SK-N-SH treated with all-trans-retinoic acid at 6 μM for 48 hours (cell line): ENCODE results near the gene APBA2.

Source experiments
- ATAC-seq: fragments of 200-7000 bp; cut with Tn5 transposase; 3 replicates; pipeline ENCODE4 v1.9.1; 2020; ENCODE audit warnings: mild to moderate bottlenecking, moderate library complexity
- ARNTL ChIP-seq: fragments of 450-650 bp; formaldehyde crosslinking; IDR thresholded peaks from 2 replicates; pipeline ENCODE4 v1.5.0; 2020; ENCODE audit warnings: low read depth, mild to moderate bottlenecking, moderate library complexity, borderline replicate concordance
- BACH2 ChIP-seq: fragments of 250-450 bp; sonication (Bioruptor Pico); IDR thresholded peaks from 2 replicates; pipeline ENCODE4 v1.9.0; 2021; ENCODE audit warnings: mild to moderate bottlenecking, borderline replicate concordance
- CREB5 ChIP-seq: fragments of 250-450 bp; sonication (Bioruptor Pico); IDR thresholded peaks from 2 replicates; pipeline ENCODE4 v1.5.1; 2020; ENCODE audit warnings: low read depth, mild to moderate bottlenecking, moderate library complexity
- CSDC2 ChIP-seq: fragments of 250-450 bp; sonication (Bioruptor Pico); IDR thresholded peaks from 2 replicates; pipeline ENCODE4 v1.5.0; 2020; ENCODE audit warnings: mild to moderate bottlenecking, moderate library complexity
- CSRNP3 ChIP-seq: fragments of 250-450 bp; sonication (Bioruptor Pico); IDR thresholded peaks from 2 replicates; pipeline ENCODE4 v1.5.1; 2021; ENCODE audit warnings: mild to moderate bottlenecking, moderate library complexity
- ESRRG ChIP-seq: fragments of 250-450 bp; sonication (Bioruptor Pico); IDR thresholded peaks from 2 replicates; pipeline ENCODE4 v1.6.1; 2021; ENCODE audit warnings: mild to moderate bottlenecking
- GLIS3 ChIP-seq: fragments of 250-450 bp; sonication (Bioruptor Pico); IDR thresholded peaks from 2 replicates; pipeline ENCODE4 v1.5.0; 2020; ENCODE audit warnings: mild to moderate bottlenecking, moderate library complexity
- OSR1 ChIP-seq: fragments of 250-450 bp; sonication (Bioruptor Pico); IDR thresholded peaks from 2 replicates; pipeline ENCODE4 v1.8.0; 2022; ENCODE audit warnings: moderate library complexity, mild to moderate bottlenecking, inconsistent platforms
- PATZ1 ChIP-seq: fragments of 250-450 bp; sonication (Bioruptor Pico); IDR thresholded peaks from 2 replicates; pipeline ENCODE4 v1.8.0; 2020; ENCODE audit warnings: mild to moderate bottlenecking, moderate library complexity, borderline replicate concordance
- POU6F1 ChIP-seq: fragments of 250-450 bp; sonication (Bioruptor Pico); IDR thresholded peaks from 2 replicates; pipeline ENCODE4 v1.8.0; 2021; ENCODE audit warnings: low read depth, mild to moderate bottlenecking, moderate library complexity, borderline replicate concordance
- PPARA ChIP-seq: fragments of 250-450 bp; sonication (Bioruptor Pico); IDR thresholded peaks from 2 replicates; pipeline ENCODE4 v1.5.0; 2020; ENCODE audit warnings: mild to moderate bottlenecking, borderline replicate concordance
- RARB ChIP-seq: fragments of 250-450 bp; sonication (Bioruptor Pico); IDR thresholded peaks from 2 replicates; pipeline ENCODE4 v1.8.0; 2021; ENCODE audit warnings: mild to moderate bottlenecking, moderate library complexity
- SNAI2 ChIP-seq: fragments of 250-450 bp; sonication (Bioruptor Pico); IDR thresholded peaks from 2 replicates; pipeline ENCODE4 v1.5.0; 2020; ENCODE audit warnings: mild to moderate bottlenecking, moderate library complexity
- TCF4 ChIP-seq: fragments of 250-450 bp; sonication (Bioruptor Pico); IDR thresholded peaks from 2 replicates; pipeline ENCODE4 v1.8.0; 2021; ENCODE audit warnings: mild to moderate bottlenecking, moderate library complexity, borderline replicate concordance
- TOX ChIP-seq: fragments of 250-450 bp; sonication (Bioruptor Pico); IDR thresholded peaks from 2 replicates; pipeline ENCODE4 v1.8.0; 2021; ENCODE audit warnings: mild to moderate bottlenecking, moderate library complexity, borderline replicate concordance
- ZC3H10 ChIP-seq: fragments of 250-450 bp; sonication (Bioruptor Pico); IDR thresholded peaks from 2 replicates; pipeline ENCODE4 v1.5.1; 2021; ENCODE audit warnings: mild to moderate bottlenecking, moderate library complexity
- ZFP3 ChIP-seq: fragments of 250-450 bp; sonication (Bioruptor Pico); IDR thresholded peaks from 2 replicates; pipeline ENCODE4 v1.5.0; 2020; ENCODE audit warnings: mild to moderate bottlenecking, moderate library complexity
- ZFP30 ChIP-seq: fragments of 450-650 bp; formaldehyde crosslinking; IDR thresholded peaks from 2 replicates; pipeline ENCODE4 v1.5.0; 2022; ENCODE audit warnings: mild to moderate bottlenecking, moderate library complexity
- ZNF565 ChIP-seq: fragments of 450-650 bp; formaldehyde crosslinking; conservative IDR thresholded peaks from 2 replicates; pipeline ENCODE4 v1.5.0; 2020; ENCODE audit warnings: low read depth, mild to moderate bottlenecking, moderate library complexity
- ZNF70 ChIP-seq: fragments of 450-650 bp; formaldehyde crosslinking; IDR thresholded peaks from 2 replicates; pipeline ENCODE4 v1.5.0; 2020; ENCODE audit warnings: mild to moderate bottlenecking, moderate library complexity
- ZNF8 ChIP-seq: fragments of 450-650 bp; formaldehyde crosslinking; IDR thresholded peaks from 2 replicates; pipeline ENCODE4 v1.5.0; 2020; ENCODE audit warnings: mild to moderate bottlenecking, moderate library complexity

The APBA2 gene

DNA sequence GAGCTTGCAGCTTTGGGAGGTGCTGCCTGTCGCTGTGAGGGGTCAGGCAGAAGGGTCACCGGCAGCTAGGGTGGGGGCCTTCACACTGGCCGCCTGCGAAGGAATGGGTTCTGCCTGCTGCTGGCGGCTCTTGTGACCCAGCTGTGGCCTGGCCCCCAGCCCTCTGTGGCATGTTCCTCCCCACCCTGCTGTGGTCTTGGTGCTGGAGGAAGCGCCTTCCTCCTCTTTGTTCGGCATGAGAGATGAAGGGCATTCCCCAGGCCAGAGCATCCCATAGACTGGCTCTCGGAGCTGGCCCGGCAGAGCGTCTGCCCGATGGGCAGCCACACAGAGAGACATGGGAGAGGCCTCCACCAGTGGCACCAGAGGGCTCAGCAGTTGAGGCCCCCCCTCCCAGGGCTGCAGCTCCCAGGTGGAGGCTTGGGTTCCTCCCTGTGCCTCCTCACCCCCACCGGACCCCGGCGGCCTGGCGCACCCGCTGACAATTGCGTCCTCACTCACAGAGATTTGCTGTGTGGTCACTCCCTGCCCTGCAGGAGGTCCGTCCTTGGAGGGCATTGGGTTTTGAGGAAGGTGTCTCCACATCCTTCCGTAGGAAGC, 221.6 kb downstream of the APBA2 start:
- no peak for ATAC-seq
- TF ChIP-seq ZNF70 (CRISPR knock-in tag) (no peak), ZFP30 (CRISPR knock-in tag) (no peak), SNAI2 (CRISPR knock-in tag) (no peak), ZC3H10 (CRISPR knock-in tag) (no peak), ZNF565 (CRISPR knock-in tag) (no peak), PATZ1 (no peak)

- ATAC-seq: no peak
- no peak for TF ChIP-seq ZNF8 (CRISPR knock-in tag)
- no peak for TF ChIP-seq ESRRG (CRISPR knock-in tag)
- TF ChIP-seq CREB5 (CRISPR knock-in tag): no peak
- TF ChIP-seq ARNTL (CRISPR knock-in tag): no peak
These were observed 222.3 kb downstream of the APBA2 start for GRCh38 chr15:29107971-29108645.

- no peak for ATAC-seq
- TF ChIP-seq ZFP3 (CRISPR knock-in tag) (no peak), GLIS3 (no peak), ARNTL (CRISPR knock-in tag) (no peak), PATZ1 (no peak), ZNF565 (CRISPR knock-in tag) (no peak), ZNF8 (CRISPR knock-in tag) (no peak), CSDC2 (CRISPR knock-in tag) (no peak), ESRRG (CRISPR knock-in tag) (no peak), OSR1 (CRISPR knock-in tag) (no peak), CSRNP3 (CRISPR knock-in tag) (no peak), TOX (no peak), PPARA (no peak), ZNF70 (CRISPR knock-in tag) (no peak), POU6F1 (CRISPR knock-in tag) (no peak), TCF4 (no peak), SNAI2 (CRISPR knock-in tag) (no peak), RARB (CRISPR knock-in tag) (no peak)
These were observed 224.0 kb downstream of the APBA2 start for GRCh38 chr15:29109762-29110161.

- TF ChIP-seq TOX: no peak
- no peak for TF ChIP-seq ZNF8 (CRISPR knock-in tag)
- TF ChIP-seq ZNF70 (CRISPR knock-in tag): no peak
- no peak for TF ChIP-seq ZFP3 (CRISPR knock-in tag)
- no peak for TF ChIP-seq ZFP30 (CRISPR knock-in tag)
- no peak for TF ChIP-seq TCF4
- TF ChIP-seq OSR1 (CRISPR knock-in tag): no peak
- no peak for TF ChIP-seq BACH2 (CRISPR knock-in tag)
- no peak for TF ChIP-seq SNAI2 (CRISPR knock-in tag)
- TF ChIP-seq CSDC2 (CRISPR knock-in tag): no peak
- no peak for TF ChIP-seq RARB (CRISPR knock-in tag)
- no peak for TF ChIP-seq PPARA
- TF ChIP-seq PATZ1: no peak
- no peak for TF ChIP-seq ZC3H10 (CRISPR knock-in tag)
- TF ChIP-seq, all 23 proteins: peak for 0
- ATAC-seq: no peak
These were observed 224.4 kb downstream of the APBA2 start for GRCh38 chr15:29110176-29110575.
